NOMO-1 treated with DMSO at 0.1 percent for 48 hours (cell line): ENCODE data around the gene DHDH.
A peak's percentile ranks its signal among the peaks of the same experiment; 100 is the strongest.

Experiments used
- DNase-seq: peaks from one replicate; lab custom pipeline; 2025; ENCODE audit not compliant: unreplicated experiment; lab: John Stamatoyannopoulos, UW

Gene DHDH

DNA sequence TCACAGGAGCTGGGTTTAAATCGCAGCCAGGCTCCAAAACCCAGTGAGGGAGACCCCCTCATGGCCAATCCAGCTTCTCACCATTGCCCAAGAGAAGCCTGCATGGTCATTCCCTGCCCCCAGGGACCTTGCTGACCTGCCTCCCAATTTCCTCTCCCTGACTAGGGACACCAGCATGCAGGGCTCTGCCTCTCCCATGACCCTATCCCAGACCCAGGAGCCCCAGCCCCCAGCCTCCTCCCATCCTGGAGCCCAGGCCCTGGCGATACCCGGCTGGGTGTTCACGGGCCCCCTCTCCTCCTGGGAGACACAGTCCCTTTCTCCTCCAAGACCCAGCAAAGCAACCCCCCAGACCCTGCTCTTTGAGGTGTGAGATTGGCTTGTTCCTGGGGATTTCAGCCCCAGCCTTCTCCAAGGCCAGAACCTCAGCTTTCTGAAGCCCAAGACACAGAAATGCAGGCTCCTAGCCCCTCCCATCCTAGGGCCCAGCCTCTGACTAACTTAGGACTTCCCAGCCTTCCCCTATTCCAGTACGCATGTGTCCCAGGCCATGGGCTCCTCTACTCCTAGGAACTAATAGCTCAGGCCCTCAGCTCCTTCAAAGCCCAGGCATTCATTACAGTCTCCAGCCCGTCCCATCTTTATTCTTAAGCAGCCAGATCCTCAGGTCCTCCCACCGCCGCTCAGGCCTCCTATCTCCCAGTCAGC, 58.5 kb downstream of the DHDH start:
- DNase-seq = no peak

GRCh38 chr19:48992581-48993174, 59.2 kb downstream of the DHDH start:
- DNase-seq = peak; percentile 28

GRCh38 chr19:48993175-48994034, 59.9 kb downstream of the DHDH start, which contains the start of the genes GYS1 and RUVBL2:
TSS of gene GYS1 (minus strand) at chr19:48993309. CDS start at chr19:48993112, 197 bp downstream.
TSS of gene RUVBL2 (plus strand) at chr19:48993887. CDS start at chr19:48993912, 25 bp downstream.
- DNase-seq = peak; percentile 99

DNA sequence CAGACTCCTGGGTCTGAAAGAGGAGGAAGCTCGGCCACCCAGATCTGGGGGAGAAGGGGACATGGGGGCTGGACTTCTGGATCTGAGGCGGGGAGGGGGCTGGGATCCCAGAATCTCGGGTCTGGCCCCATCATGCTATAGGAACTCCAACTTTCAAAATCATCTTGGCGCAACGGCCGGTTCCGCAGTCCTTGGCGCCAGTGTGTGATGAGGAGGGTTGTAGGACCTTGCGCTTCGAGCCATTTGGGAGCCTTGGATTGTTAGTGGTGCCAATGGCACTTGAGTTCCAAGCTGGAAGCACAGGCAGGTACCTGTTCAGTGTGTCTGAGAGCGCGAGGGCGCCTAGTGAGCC, 60.5 kb downstream of the DHDH start:
- DNase-seq = no peak
